GM10266 (cell line): ENCODE data around the gene RAB30.

ENCODE experiments used
- DNase-seq: peaks from one replicate; pipeline ENCODE4 v3.0.0; 2012; ENCODE audit errors: extremely low spot score
- TF ChIP-seq, protein P1 (sequence below): IDR thresholded peaks from 2 replicates; pipeline ENCODE4 v1.5.1; 2012; ENCODE audit warnings: mild to moderate bottlenecking, low read depth; ENCODE audit not compliant: control insufficient read depth, insufficient read depth; ENCODE audit errors: missing control alignments

The RAB30 gene

DNA sequence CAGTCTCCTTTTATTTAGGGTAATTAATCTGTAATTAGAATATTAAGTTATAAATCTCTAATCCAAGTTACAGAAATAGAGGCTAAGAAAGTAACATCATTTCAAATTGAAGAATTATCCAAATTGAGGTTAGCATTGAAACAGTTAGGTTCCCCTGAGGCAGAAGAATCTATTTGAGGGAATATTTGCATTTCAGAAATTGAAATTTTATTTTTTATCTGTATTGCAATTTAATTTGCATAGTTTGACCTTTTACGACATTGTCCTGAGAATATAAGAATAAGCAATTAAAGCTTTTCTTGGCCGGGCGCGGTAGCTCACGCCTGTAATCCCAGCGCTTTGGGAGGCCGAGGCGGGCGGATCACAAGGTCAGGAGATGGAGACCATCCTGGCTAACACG lies 142.6 kb downstream of the RAB30 start:
- no peak for DNase-seq
- TF ChIP-seq, protein P1, sequence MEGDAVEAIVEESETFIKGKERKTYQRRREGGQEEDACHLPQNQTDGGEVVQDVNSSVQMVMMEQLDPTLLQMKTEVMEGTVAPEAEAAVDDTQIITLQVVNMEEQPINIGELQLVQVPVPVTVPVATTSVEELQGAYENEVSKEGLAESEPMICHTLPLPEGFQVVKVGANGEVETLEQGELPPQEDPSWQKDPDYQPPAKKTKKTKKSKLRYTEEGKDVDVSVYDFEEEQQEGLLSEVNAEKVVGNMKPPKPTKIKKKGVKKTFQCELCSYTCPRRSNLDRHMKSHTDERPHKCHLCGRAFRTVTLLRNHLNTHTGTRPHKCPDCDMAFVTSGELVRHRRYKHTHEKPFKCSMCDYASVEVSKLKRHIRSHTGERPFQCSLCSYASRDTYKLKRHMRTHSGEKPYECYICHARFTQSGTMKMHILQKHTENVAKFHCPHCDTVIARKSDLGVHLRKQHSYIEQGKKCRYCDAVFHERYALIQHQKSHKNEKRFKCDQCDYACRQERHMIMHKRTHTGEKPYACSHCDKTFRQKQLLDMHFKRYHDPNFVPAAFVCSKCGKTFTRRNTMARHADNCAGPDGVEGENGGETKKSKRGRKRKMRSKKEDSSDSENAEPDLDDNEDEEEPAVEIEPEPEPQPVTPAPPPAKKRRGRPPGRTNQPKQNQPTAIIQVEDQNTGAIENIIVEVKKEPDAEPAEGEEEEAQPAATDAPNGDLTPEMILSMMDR, result no peak

DNA sequence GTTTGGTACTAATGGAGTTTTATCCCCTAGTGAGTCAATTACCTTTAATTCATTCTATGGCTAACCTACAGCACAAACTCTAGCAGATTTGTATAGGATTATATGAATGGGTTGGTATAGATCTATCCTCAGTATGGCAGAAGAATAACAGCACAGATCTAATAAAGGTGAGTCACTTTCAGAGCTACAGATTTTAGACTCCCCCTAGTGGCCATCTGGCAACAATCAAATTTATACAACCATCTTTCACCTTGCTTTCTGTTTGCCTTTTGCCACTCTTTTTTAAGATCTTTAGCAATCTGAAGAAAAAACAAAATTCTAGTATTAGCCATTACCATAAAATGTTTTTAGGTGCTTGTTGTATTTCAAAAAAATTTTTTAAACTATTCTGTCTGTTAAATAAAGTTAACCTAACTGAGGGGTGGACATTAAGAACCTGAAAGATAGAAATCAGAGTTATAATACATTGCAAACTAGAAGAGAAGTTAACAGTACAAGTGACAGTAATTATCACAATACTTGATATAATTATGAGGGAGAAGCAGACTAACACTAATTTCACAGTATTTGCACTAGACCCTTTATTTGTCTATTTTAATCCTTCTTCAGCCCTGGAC lies 144.3 kb downstream of the RAB30 start:
- TF ChIP-seq, protein P1, result peak; percentile 61
- peak; percentile 37 for DNase-seq

DNA sequence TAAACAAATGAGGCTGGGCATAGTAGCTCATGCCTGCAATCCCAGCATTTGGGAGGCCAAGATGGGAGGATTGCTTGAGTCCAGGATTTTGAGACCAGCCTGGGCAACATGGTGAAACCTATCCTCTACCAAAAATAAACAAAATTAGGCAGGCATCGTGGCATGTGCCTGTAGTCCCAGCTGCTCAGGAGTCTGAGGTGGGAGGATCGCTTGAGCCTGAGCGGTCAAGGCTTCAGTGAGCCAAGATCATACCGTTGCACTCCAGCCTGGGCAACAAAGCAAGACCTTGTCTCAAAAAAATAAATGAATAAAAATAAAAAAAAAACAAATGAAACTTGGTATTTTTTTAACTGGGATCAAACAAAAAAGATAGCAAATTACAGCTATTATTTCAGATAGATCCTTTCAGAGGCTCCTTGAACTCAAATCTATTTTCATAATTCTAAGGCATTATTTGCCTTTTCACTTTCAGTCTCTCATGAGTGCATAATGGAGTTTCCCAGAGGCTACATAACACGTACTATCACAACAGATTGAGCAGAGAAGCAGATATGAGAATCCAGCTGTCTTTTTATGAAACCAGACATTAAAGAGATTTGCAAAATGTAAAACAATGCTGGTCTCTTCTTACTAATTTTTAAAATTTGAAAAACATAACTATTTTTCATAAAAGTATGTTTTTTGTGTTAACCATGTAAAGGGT lies 147.0 kb downstream of the RAB30 start:
- TF ChIP-seq, protein P1, result no peak
- DNase-seq, result no peak
